HL-60 (cell line): Measurements from ENCODE around the gene ZC3H12C.

Experiments
- CTCF ChIP-seq: IDR thresholded peaks from one replicate; pipeline ENCODE4 v1.5.1; 2011; ENCODE audit warnings: low read length, control low read depth, inconsistent platforms; ENCODE audit not compliant: insufficient read depth
- POLR2AphosphoS5 ChIP-seq: IDR thresholded peaks from 2 replicates; pipeline ENCODE4 v1.6.1; 2012; ENCODE audit warnings: low read depth
- REST ChIP-seq: IDR thresholded peaks from 2 replicates; pipeline ENCODE4 v1.6.1; 2012; ENCODE audit warnings: low read depth; ENCODE audit not compliant: insufficient replicate concordance

GRCh38 chr11:110071197-110071596 lies 22.0 kb upstream of the ZC3H12C start:
- no peak for TF ChIP-seq CTCF
- TF ChIP-seq REST, result no peak
- TF ChIP-seq POLR2AphosphoS5, result no peak
